GM12878 (cell line): ENCODE data around the gene RPSA. TPM values are rescaled to one million over a fixed set of nuclear protein-coding genes. Genes with fewer than 3 reads are reported as not detected.

ENCODE experiments used
- ATF7 ChIP-seq: fragments of 450-650 bp; IDR thresholded peaks from 2 replicates; pipeline ENCODE4 v1.6.1; 2016; ENCODE audit warnings: low read depth, mild to moderate bottlenecking
- BACH1 ChIP-seq: fragments of 450-650 bp; IDR thresholded peaks from 2 replicates; pipeline ENCODE4 v1.6.1; 2017; ENCODE audit warnings: mild to moderate bottlenecking, borderline replicate concordance
- CHD2 ChIP-seq: IDR thresholded peaks from 2 replicates; pipeline ENCODE4 v1.6.1; 2011; ENCODE audit warnings: low read depth, low read length, improper control_type of control experiment, borderline replicate concordance
- DPF2 ChIP-seq: fragments of 450-650 bp; IDR thresholded peaks from 2 replicates; pipeline ENCODE4 v1.6.1; 2017; ENCODE audit warnings: mild to moderate bottlenecking
- EP300 ChIP-seq, 2 experiments: fragments of 150-350 bp in 1 of 2; IDR thresholded peaks; 2 replicates each; pipeline ENCODE4 v1.6.1; 2011 to 2012; ENCODE audit warnings: low read depth in 2 of 2, low read length in 2 of 2, borderline replicate concordance in 1 of 2, improper control_type of control experiment in 1 of 2, inconsistent platforms in 1 of 2; ENCODE audit not compliant: control insufficient read depth in 1 of 2
- HDAC6 ChIP-seq: fragments of 200-600 bp; sonication (generic); IDR thresholded peaks from one replicate; pipeline ENCODE4 v1.8.0; 2017; ENCODE audit warnings: antibody characterized with exemption; ENCODE audit not compliant: unreplicated experiment
- IKZF1 ChIP-seq: fragments of 450-650 bp; conservative IDR thresholded peaks from 2 replicates; pipeline ENCODE4 v1.6.1; 2017; ENCODE audit warnings: antibody characterized with exemption, mild to moderate bottlenecking
- MEF2B ChIP-seq: fragments of 450-650 bp; IDR thresholded peaks from 2 replicates; pipeline ENCODE4 v1.6.1; 2018; ENCODE audit warnings: mild to moderate bottlenecking, moderate library complexity; ENCODE audit not compliant: partially characterized antibody, poor library complexity, severe bottlenecking
- MTA2 ChIP-seq: fragments of 450-650 bp; IDR thresholded peaks from 2 replicates; pipeline ENCODE4 v1.6.1; 2016; ENCODE audit warnings: low read depth, mild to moderate bottlenecking, moderate library complexity
- NFYA ChIP-seq: IDR thresholded peaks from 2 replicates; pipeline ENCODE4 v1.6.1; 2011; ENCODE audit warnings: low read depth, mild to moderate bottlenecking, low read length, improper control_type of control experiment, borderline replicate concordance
- PAX5 ChIP-seq: IDR thresholded peaks from 2 replicates; pipeline ENCODE4 v1.6.1; 2011; ENCODE audit warnings: low read depth, low read length, borderline replicate concordance
- RAD21 ChIP-seq: IDR thresholded peaks from 2 replicates; pipeline ENCODE4 v1.6.1; 2011; ENCODE audit warnings: mild to moderate bottlenecking, low read depth, low read length, moderate library complexity; ENCODE audit not compliant: insufficient read depth
- RAD51 ChIP-seq: fragments of 450-650 bp; IDR thresholded peaks from 2 replicates; pipeline ENCODE4 v1.6.1; 2016; ENCODE audit warnings: moderate library complexity, mild to moderate bottlenecking, inconsistent platforms
- RB1 ChIP-seq: fragments of 450-650 bp; formaldehyde crosslinking; IDR thresholded peaks from 2 replicates; pipeline ENCODE4 v1.6.1; 2017; ENCODE audit warnings: mild to moderate bottlenecking, borderline replicate concordance
- RBBP5 ChIP-seq: fragments of 200-600 bp; sonication (generic); conservative IDR thresholded peaks from 2 replicates; pipeline ENCODE4 v1.6.1; 2016
- SMC3 ChIP-seq: IDR thresholded peaks from 2 replicates; pipeline ENCODE4 v1.6.1; 2011; ENCODE audit warnings: low read length, improper control_type of control experiment, borderline replicate concordance
- polyA plus RNA-seq, 11 experiments: library from polyadenylated mRNA; depleted of rRNA in 4 of 11; unstranded in 6 of 11; stranded (reverse) in 5 of 11; fragments of >200 nt; fragmentation: Nextera tagmentation in 4 of 11; fragmentation: Illumina TruSeq in 1 of 11; extraction: Ambion mirVana in 4 of 11; extraction: Trizol in 1 of 11; gene quantifications; 1 replicate in 1 of 11; 2 replicates in 10 of 11; pipeline versions ENCODE4 v1.2.1 to v1.2.3, GENCODE V29; 2011 to 2016; ENCODE audit warnings: inconsistent platforms in 2 of 11, missing spikeins in 2 of 11, low read depth in 1 of 11
- total RNA-seq, 4 experiments: library from RNA; depleted of rRNA in 3 of 4; stranded (reverse); fragments of >200 nt in 3 of 4; fragmentation: Illumina TruSeq in 1 of 4; extraction: Trizol in 1 of 4; gene quantifications; 2 replicates each; pipeline versions ENCODE4 v1.2.1 to v1.2.3, GENCODE V29; 2013 to 2021
- TF ChIP-seq, protein P1 (sequence below): fragments of 450-650 bp; formaldehyde crosslinking; IDR thresholded peaks from 2 replicates; pipeline ENCODE4 v1.4.0; 2020; ENCODE audit warnings: mild to moderate bottlenecking, moderate library complexity
- TF ChIP-seq, protein P2 (sequence below): IDR thresholded peaks from 2 replicates; pipeline ENCODE4 v1.6.1; 2011; ENCODE audit warnings: low read depth, mild to moderate bottlenecking, low read length, moderate library complexity, borderline replicate concordance; ENCODE audit errors: extremely low read depth
- TF ChIP-seq, protein P3 (sequence below): fragments of 450-650 bp; IDR thresholded peaks from 2 replicates; pipeline ENCODE4 v1.6.1; 2017; ENCODE audit warnings: mild to moderate bottlenecking, low read depth, inconsistent platforms; ENCODE audit not compliant: poor library complexity, severe bottlenecking
- TF ChIP-seq, protein P4 (sequence below): fragments of 450-650 bp; conservative IDR thresholded peaks from 2 replicates; pipeline ENCODE4 v1.6.1; 2017; ENCODE audit warnings: mild to moderate bottlenecking, moderate library complexity

Gene RPSA
- total and polyA plus RNA-seq, 10 of the 15 experiments (the other 5 are each of a cell fraction or from before 2014, with no cell fraction given): 1,012 to 5,036 (median 3,460) TPM

DNA sequence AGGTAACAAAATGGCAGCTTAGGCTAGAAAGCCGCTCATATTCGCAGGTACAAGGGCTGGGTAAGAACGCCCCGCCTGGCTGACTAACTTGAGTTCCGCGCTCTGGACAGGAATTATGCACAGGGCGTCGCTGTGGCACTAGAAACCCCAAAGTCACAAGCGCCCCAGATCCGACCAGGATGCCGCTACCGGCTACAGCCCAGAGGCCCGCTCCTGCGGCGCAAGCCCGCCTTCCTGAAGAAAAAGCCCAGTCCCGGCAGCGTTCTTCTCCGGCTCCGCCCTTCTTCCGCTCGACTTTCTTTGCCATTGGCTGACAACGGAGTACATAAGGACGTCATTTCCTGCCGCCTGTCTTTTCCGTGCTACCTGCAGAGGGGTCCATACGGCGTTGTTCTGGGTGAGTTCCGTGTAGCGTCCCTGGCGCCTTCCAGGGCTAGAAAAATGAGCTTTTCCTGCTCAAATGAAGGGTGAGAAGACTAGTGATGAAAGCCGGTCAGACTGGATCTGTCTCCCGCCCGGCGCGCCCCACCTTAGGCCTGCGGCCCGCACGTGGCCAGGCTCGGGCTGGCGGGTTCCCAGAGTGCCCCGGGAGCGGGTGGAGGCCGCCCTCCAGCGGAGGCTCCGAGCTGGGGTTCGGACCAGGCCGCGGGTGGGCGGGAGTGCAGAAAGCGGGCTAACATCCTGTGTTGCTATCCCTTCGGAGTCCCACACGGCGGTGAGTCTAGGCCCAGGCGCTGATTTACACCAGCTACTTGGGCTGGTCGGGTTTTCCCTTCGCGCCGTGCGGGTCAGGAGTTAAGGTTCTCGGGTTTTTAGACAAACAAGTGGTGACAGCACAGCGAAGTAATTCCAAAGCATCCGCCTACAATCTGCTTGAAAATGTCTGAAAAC is at the start of gene RPSA (continued):
- TF ChIP-seq, protein P1, sequence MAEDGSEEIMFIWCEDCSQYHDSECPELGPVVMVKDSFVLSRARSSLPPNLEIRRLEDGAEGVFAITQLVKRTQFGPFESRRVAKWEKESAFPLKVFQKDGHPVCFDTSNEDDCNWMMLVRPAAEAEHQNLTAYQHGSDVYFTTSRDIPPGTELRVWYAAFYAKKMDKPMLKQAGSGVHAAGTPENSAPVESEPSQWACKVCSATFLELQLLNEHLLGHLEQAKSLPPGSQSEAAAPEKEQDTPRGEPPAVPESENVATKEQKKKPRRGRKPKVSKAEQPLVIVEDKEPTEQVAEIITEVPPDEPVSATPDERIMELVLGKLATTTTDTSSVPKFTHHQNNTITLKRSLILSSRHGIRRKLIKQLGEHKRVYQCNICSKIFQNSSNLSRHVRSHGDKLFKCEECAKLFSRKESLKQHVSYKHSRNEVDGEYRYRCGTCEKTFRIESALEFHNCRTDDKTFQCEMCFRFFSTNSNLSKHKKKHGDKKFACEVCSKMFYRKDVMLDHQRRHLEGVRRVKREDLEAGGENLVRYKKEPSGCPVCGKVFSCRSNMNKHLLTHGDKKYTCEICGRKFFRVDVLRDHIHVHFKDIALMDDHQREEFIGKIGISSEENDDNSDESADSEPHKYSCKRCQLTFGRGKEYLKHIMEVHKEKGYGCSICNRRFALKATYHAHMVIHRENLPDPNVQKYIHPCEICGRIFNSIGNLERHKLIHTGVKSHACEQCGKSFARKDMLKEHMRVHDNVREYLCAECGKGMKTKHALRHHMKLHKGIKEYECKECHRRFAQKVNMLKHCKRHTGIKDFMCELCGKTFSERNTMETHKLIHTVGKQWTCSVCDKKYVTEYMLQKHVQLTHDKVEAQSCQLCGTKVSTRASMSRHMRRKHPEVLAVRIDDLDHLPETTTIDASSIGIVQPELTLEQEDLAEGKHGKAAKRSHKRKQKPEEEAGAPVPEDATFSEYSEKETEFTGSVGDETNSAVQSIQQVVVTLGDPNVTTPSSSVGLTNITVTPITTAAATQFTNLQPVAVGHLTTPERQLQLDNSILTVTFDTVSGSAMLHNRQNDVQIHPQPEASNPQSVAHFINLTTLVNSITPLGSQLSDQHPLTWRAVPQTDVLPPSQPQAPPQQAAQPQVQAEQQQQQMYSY (CRISPR knock-in tag): 0 out of 2 replicates have a peak, but pooled peaks have one; percentile 15
- TF ChIP-seq RBBP5 (no peak), PAX5 (peak; percentile 5; the same call in 1 of the 2 replicates), RB1 (peak; percentile 98; the same call in 1 of the 2 replicates), DPF2 (0 out of 2 replicates have a peak, but pooled peaks have one; percentile 61), MEF2B (peak; percentile 79), EP300 (IDR thresholded peaks at IDR 0.05; ENCODE audit: borderline replicate concordance in 1 of 2, control insufficient read depth in 1 of 2, low read depth in 2 of 2, low read length in 2 of 2) (0 out of 4 replicates have a peak, but pooled peaks of 1 of the 2 experiments have one; percentile 24), CHD2 (no peak), NFYA (no peak; the same call in 1 of the 2 replicates), MTA2 (no peak), RAD21 (peak; percentile 51), ATF7 (peak; percentile 62), IKZF1 (peak; percentile 82), HDAC6 (peak; percentile 85), RAD51 (peak; percentile 80), BACH1 (peak; percentile 81), SMC3 (no peak)
- TF ChIP-seq, protein P2, sequence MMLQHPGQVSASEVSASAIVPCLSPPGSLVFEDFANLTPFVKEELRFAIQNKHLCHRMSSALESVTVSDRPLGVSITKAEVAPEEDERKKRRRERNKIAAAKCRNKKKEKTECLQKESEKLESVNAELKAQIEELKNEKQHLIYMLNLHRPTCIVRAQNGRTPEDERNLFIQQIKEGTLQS: peak; percentile 29; the same call in 1 of the 2 replicates
- TF ChIP-seq, protein P3, sequence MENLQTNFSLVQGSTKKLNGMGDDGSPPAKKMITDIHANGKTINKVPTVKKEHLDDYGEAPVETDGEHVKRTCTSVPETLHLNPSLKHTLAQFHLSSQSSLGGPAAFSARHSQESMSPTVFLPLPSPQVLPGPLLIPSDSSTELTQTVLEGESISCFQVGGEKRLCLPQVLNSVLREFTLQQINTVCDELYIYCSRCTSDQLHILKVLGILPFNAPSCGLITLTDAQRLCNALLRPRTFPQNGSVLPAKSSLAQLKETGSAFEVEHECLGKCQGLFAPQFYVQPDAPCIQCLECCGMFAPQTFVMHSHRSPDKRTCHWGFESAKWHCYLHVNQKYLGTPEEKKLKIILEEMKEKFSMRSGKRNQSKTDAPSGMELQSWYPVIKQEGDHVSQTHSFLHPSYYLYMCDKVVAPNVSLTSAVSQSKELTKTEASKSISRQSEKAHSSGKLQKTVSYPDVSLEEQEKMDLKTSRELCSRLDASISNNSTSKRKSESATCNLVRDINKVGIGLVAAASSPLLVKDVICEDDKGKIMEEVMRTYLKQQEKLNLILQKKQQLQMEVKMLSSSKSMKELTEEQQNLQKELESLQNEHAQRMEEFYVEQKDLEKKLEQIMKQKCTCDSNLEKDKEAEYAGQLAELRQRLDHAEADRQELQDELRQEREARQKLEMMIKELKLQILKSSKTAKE: no peak
- TF ChIP-seq, protein P4, sequence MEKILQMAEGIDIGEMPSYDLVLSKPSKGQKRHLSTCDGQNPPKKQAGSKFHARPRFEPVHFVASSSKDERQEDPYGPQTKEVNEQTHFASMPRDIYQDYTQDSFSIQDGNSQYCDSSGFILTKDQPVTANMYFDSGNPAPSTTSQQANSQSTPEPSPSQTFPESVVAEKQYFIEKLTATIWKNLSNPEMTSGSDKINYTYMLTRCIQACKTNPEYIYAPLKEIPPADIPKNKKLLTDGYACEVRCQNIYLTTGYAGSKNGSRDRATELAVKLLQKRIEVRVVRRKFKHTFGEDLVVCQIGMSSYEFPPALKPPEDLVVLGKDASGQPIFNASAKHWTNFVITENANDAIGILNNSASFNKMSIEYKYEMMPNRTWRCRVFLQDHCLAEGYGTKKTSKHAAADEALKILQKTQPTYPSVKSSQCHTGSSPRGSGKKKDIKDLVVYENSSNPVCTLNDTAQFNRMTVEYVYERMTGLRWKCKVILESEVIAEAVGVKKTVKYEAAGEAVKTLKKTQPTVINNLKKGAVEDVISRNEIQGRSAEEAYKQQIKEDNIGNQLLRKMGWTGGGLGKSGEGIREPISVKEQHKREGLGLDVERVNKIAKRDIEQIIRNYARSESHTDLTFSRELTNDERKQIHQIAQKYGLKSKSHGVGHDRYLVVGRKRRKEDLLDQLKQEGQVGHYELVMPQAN: peak; percentile 97
